ENCODE results near the gene ZNF185.

GRCh38 chrX:152928761-152929400, 31.0 kb downstream of the ZNF185 start:
- no peak for TF ChIP-seq POLR2A (IDR thresholded peaks at IDR 0.05)
- TF ChIP-seq CTCF (IDR thresholded peaks at IDR 0.05 in 8 of 11, conservative IDR thresholded peaks at IDR 0.05 in 3 of 11): no peak

Measured in spleen (tissue), 7 donors.